HG03060 (cell line): Measurements from ENCODE around the gene NRIP2.

Experiments
- ATAC-seq: cut with Tn5 transposase; IDR thresholded peaks from one replicate; pipeline ENCODE4 v1.9.1; 2021; ENCODE audit warnings: low read depth, moderate number of reproducible peaks; ENCODE audit not compliant: unreplicated experiment

Gene NRIP2

DNA sequence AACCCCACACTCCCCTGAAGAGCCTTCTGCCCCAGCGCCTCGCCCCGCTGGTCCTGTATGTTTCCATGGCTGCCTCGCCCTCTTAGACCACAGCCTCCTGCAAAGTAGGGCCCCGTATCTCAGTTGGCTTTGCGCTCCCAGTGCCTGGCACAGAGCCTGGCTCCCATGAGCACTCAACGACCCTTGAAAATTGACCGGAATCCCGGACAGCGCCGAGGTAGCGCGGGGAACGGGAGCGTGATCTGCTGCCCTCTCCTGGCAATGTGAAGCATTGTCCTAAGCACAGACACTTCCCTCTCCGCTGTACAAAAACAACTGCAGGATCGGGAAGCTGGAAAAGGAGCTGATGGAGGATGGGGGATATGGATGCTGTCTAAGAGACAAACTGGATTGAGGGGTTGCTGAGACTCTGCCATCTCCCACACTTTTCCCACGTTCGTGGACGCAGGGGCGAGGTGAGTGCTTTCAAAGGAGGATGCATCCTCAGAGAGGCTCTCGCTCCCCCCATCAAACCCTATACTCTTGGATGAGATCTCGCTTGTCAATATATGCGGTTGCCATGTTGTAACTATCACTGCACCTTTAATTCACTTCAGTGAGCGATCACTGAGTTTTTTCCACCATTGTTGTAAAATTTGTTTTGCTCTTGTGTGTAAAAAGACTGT is 50.8 kb downstream of the NRIP2 start:
- ATAC-seq = no peak

DNA sequence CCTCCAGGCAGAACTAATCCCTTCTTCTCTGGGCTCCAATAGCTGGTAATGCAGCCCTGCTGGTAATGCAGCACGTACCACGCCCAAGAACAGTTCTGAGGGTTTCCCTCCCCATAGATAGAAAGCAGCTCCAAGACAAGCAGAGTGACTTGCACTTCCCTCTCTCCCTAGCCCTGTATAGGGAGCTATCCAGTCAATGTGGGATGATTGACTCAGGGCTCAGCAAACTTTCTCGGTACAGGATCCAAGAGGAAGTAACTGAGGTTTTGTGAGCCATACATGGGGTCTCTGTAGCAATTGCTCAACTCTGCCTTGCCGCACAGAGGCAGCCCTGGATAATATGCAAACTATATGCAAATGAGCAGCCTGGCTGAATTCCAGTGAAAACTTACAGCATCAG is 55.6 kb downstream of the NRIP2 start:
- ATAC-seq = no peak

DNA sequence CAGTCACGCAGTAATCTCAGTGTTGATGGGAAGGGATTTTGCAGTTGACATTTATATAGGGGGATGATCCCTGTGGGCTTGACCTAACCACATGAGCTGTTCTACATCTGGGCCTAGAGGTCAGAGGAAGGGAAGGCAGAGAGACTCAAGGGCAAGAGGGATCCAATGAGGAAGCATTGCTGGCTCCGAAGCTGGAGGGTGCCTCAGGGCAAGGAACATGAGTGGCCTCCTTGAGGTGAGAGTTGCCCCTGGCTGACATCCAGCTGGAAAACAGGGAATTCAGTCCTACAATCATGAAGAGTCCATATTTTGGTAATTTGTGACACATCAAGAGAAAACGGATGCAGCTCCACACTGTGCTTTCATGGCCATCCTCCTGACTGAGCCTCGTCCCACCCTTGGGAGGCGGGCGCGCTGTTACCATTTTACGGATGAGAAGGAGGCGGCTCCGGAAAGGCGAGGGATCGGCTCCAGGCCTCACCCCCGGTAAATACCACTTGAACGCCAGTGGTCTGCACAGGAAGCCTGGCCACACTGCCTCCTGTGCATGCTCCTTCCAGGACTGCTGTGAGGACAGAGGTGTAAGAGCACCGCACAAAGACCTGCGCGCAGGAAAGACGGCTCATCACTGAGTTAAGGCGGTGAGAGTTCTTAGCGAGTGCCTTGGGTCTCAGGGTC is 58.6 kb downstream of the NRIP2 start:
- no peak for ATAC-seq

DNA sequence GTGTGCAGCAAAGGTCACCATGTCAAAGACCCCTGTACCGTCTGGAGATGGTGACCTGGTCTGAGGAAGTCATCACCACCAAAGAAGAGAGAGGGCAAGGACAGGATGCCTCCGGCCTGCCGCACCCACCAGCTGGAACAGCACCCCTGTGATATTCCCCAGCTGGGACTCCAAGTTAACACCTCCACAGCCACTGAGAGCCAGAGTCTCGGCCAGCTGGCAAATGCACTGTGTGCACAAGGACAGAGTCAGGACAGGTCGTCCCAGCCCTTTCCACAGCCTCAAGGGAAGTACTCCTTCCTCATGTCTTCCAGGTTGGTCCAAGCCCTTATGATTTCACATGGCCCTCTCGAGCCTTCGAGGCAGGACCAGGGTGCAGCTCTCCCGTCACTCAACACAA is 59.4 kb downstream of the NRIP2 start:
- no peak for ATAC-seq
